ENCODE results near the gene KARS1. TPM values are rescaled to one million over a fixed set of nuclear protein-coding genes. Genes with fewer than 3 reads are reported as not detected.

Gene KARS1
- total RNA-seq, 4 donors from 2014 or later = 101 to 143 (median 127) TPM

DNA sequence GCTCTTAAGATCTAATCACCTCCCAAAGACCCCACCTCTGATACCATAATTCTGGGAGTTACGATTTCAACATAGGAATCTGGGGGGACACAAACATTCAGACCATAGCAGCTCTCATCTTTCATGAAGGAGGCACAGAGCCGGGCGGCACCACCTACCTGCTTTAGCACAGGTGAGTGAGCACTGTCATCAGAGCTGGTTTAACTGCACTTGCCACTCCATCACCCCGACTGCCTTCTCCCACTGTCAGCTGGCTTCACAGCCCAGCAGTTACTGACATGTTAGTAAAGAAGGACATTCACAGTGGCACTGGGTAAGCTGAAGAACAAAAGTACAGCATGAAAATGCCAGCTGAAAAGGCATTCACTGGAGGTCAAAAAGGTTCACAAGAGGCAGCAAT is 58.7 kb downstream of the KARS1 start:
- DNase-seq (ENCODE audit: low spot score) = no peak
- TF ChIP-seq, protein P1, sequence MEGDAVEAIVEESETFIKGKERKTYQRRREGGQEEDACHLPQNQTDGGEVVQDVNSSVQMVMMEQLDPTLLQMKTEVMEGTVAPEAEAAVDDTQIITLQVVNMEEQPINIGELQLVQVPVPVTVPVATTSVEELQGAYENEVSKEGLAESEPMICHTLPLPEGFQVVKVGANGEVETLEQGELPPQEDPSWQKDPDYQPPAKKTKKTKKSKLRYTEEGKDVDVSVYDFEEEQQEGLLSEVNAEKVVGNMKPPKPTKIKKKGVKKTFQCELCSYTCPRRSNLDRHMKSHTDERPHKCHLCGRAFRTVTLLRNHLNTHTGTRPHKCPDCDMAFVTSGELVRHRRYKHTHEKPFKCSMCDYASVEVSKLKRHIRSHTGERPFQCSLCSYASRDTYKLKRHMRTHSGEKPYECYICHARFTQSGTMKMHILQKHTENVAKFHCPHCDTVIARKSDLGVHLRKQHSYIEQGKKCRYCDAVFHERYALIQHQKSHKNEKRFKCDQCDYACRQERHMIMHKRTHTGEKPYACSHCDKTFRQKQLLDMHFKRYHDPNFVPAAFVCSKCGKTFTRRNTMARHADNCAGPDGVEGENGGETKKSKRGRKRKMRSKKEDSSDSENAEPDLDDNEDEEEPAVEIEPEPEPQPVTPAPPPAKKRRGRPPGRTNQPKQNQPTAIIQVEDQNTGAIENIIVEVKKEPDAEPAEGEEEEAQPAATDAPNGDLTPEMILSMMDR (IDR thresholded peaks at IDR 0.05) = no peak
- no peak for ATAC-seq (ENCODE audit: low FRiP score)

DNA sequence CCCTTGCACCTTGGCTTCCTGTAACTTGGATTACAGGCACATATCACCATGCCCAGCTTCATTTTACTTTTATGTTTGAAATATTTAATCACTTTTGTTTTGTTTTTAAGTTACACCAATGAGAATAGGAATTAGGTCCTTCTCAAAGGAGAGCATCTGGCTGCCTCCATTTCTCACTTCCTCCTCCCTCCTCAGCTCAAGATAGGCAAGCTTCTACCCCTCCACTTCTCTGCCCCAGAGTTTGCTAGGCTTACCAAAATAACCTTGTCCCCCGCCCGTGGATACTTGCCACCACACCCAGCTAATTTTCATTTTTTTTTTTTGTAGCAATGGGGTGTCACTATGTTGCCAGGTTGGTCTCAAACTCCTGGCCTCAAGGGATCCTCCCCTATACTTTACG is 63.4 kb downstream of the KARS1 start:
- DNase-seq (ENCODE audit: low spot score) (no peak), ATAC-seq (ENCODE audit: low FRiP score) (no peak)
- TF ChIP-seq, protein P1 (IDR thresholded peaks at IDR 0.05) = no peak

DNA sequence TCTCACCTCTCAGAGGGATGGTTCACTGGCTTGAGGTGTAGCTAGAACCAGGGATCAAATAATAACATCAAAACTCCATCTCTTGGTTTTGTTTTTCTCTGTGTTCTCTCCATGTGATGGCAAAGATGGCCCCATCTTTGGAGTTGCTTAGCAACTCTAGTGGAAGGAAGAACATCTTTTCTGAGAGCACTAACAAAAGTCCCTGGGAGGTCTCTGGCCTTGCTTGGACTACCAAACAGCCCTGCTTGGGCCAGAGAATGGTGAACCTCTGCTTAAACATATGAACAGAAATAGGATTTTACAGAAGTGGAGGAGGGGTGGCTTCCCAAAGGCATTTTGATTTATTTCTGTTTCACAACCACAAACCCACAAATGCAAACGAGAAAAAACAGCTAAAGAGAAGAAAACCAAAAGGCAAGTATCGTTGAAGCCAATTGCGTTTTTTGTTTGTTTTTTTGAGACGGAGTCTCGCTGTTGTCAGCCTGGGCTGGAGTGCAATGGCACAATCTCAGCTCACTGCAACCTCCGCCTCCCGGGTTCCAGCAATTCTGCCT is 68.1 kb downstream of the KARS1 start:
- ATAC-seq (ENCODE audit: low FRiP score) (no peak), DNase-seq (ENCODE audit: low spot score) (no peak)
- TF ChIP-seq, protein P1 (IDR thresholded peaks at IDR 0.05) = no peak

DNA sequence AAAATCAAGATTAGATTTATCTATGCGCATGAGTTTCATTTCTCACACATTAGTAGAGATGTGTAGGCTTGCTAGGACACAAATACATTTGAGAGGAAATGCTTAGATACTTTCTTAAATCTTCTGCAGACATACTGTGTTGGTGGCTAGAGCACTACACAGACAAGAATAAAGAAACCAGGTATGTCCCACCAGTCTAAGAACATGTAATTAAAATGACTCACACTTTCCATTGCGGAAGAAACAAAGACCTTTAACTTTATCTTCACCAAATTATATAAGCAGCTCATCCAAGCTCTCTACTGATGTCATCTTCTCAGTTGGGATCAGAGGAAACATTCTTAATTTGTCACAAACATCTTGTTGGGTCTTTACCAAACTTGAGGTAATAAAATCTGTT is 68.7 kb downstream of the KARS1 start:
- DNase-seq (ENCODE audit: low spot score) = no peak
- no peak for ATAC-seq (ENCODE audit: low FRiP score)
- TF ChIP-seq, protein P1 (IDR thresholded peaks at IDR 0.05) = no peak

DNA sequence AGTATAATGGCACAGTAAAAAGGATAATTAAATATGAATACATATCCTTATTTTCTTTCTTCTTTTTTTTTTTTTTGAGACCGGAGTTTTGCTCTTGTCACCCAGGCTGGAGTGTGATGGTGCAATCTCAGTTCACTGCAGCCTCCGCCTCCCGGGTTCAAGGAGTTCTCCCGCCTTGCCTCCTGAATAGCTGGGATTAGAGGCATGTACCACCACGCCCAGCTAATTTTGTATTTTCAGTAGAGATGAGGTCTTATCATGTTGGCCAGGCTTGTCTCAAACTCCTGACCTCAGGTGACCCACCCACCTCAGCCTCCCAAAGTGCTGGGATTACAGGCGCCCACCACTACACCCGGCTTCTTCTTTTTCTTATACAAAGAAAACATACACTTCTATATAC is 69.3 kb downstream of the KARS1 start:
- DNase-seq (ENCODE audit: low spot score) (no peak), ATAC-seq (ENCODE audit: low FRiP score) (no peak)
- TF ChIP-seq, protein P1 (IDR thresholded peaks at IDR 0.05) = no peak

Other genes starting within 250 kb of the KARS1 start
- 10 to 100 TPM; 37.5 to 54.4 (median 49.2) TPM for gene CFDP1, start 214.2 kb downstream of the KARS1 start, total RNA-seq
- 10 to 100 TPM; 22.4 to 38.3 (median 29.8) TPM for gene TMEM170A, start 183.0 kb downstream of the KARS1 start, total RNA-seq
- gene CHST6, start 152.2 kb downstream of the KARS1 start, total RNA-seq = under 1 TPM in 3 of 4 donors, not detected in 1; 0.06 to 0.36 (median 0.09) TPM
- under 1 TPM in 1 of 4 donors, not detected in 3; 0.09 TPM for gene CHST5, start 111.6 kb downstream of the KARS1 start, total RNA-seq
- 1 to 10 TPM; 3.9 to 9.2 (median 7.0) TPM for gene TMEM231, start 91.4 kb downstream of the KARS1 start, total RNA-seq
- 100 to 1,000 TPM in 1 of 4 donors, 10 to 100 TPM in 3; 76.9 to 119 (median 89.2) TPM for gene GABARAPL2, start 81.3 kb downstream of the KARS1 start, total RNA-seq
- 10 to 100 TPM; 32.5 to 57.7 (median 51.3) TPM for gene ADAT1, start 24.4 kb downstream of the KARS1 start, total RNA-seq
- 10 to 100 TPM; 48.2 to 77.2 (median 52.7) TPM for gene TERF2IP, start 108 bp upstream of the KARS1 start, total RNA-seq
- gene CPHXL2, start 29.3 kb upstream of the KARS1 start, total RNA-seq = not detected
- not detected for gene DUXB, start 53.8 kb upstream of the KARS1 start, total RNA-seq
- not detected for gene CPHXL, start 78.8 kb upstream of the KARS1 start, total RNA-seq

All from omental fat pad (tissue), 4 donors.